GM19193 (cell line): ENCODE measurements around the gene CHN1.

Source experiments
- POLR2A ChIP-seq: IDR thresholded peaks from 4 replicates; pipeline ENCODE4 v1.6.1; 2011; ENCODE audit not compliant: insufficient read depth, insufficient read length; ENCODE audit errors: extremely low read depth

The CHN1 gene

DNA sequence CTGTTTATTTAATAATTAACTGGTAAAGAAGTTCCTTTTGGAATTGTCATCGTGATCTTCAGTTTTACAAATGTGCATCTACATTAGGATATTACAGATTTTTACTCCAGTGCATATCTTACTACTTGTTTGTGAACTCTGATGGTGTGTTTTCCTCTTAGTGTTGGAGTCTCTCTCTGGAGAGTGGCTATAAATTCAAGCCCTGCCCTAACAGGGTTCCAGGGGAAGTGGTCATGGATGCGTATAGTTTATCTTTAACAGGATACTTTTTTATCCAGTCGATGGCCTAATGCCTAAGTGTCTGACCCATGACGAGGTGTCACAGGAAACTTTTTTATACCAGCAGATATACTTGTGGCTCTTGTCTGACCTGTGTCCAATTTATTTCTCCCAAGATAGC is 75.4 kb downstream of the CHN1 start:
- no peak for TF ChIP-seq POLR2A

GRCh38 chr2:174925046-174925784 is 80.0 kb downstream of the CHN1 start:
- no peak for TF ChIP-seq POLR2A

DNA sequence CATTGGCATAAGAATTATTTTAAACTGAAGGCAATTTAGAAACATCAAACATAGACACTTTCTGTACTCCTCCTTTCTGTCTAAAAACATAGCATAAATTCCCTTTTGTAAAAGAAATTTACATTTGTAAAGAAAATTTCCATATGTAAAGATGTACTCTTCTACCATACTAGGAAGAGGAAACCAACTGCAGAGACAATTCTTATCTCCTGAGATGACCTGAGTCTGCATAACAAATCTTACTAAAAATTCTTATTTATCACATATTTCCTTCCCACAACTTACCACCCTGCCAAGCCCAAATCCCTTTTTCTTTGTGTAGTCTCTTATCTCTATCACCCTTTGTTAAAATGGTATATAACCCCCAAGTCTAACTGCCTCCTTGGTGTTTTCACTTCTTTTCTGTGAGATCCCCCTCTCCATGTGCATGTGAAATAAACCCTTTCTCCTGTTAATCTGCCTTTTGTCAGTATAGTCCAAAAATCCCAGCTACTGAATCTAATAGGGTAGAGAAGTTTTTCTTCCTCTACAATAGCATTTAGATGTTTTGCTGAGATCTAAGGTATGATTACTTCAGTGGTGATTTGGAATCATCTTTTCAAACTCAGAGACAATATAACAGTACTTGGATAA is 81.0 kb downstream of the CHN1 start:
- no peak for TF ChIP-seq POLR2A

GRCh38 chr2:174919947-174920595 is 85.1 kb downstream of the CHN1 start:
- TF ChIP-seq POLR2A = no peak

DNA sequence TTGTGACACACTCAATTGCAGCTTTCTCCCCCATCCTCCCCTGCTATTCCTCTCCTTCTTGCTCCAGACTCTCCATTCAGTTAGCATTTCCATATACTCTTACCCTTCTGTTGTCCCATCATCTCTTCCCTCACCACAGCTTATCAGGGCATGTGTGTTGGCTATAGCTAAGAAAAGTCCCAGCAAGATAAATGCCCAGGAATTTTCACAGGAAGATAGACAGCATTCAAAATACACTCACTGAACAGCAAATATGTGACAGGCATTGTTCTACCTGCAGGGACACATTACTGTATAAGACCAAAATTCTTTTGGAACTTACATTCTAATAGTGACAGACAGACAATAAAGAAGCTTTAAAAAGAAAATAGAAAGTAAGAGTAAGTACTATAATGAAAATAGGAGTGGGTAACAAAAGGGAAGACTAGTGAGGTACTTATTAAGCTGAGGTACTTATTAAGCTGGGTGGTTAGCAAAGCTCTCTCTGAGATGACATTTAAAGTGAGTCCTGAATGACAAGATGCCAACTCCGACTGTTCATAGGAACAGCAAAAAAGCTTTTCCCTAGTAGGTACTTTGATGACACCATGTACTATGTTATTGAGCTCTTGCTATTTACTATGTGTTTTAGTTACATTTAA is 86.2 kb downstream of the CHN1 start:
- TF ChIP-seq POLR2A = no peak

GRCh38 chr2:174916270-174916930 is 88.8 kb downstream of the CHN1 start:
- TF ChIP-seq POLR2A = no peak

GRCh38 chr2:174914853-174915760 is 90.1 kb downstream of the CHN1 start:
- TF ChIP-seq POLR2A = no peak

GRCh38 chr2:174908284-174908683 is 96.9 kb downstream of the CHN1 start:
- no peak for TF ChIP-seq POLR2A

- TF ChIP-seq POLR2A = no peak
Measured at GRCh38 chr2:174903264-174903556, 102.0 kb downstream of the CHN1 start.

GRCh38 chr2:174902506-174903263 is 102.5 kb downstream of the CHN1 start:
- no peak for TF ChIP-seq POLR2A

GRCh38 chr2:174901075-174901474 is 104.1 kb downstream of the CHN1 start:
- TF ChIP-seq POLR2A = no peak

GRCh38 chr2:174897286-174897685 is 107.9 kb downstream of the CHN1 start:
- TF ChIP-seq POLR2A = no peak

GRCh38 chr2:174893018-174893417 is 112.2 kb downstream of the CHN1 start:
- no peak for TF ChIP-seq POLR2A
